OCI-LY1 (cell line): ENCODE data around the gene AKAP11.

ENCODE experiments used
- H2AFZ ChIP-seq: fragments of 200-600 bp; sonication (generic), shearing (Covaris generic); 2 replicates; pipeline ENCODE4 v1.6.0; 2014; ENCODE audit warnings: antibody characterized with exemption, mild to moderate bottlenecking, low read length
- H3F3A ChIP-seq: fragments of 200-600 bp; sonication (generic), shearing (Covaris generic); 2 replicates; pipeline ENCODE4 v1.6.0; 2014; ENCODE audit warnings: mild to moderate bottlenecking, antibody characterized with exemption, low read length, moderate library complexity; ENCODE audit not compliant: insufficient read depth
- H3K27ac ChIP-seq: fragments of 200-600 bp; sonication (generic); 2 replicates; pipeline ENCODE4 v1.5.1; 2014; ENCODE audit warnings: low read length, mixed run types, mild to moderate bottlenecking, low read depth; ENCODE audit not compliant: poor library complexity, severe bottlenecking
- H3K27me3 ChIP-seq: fragments of 200-600 bp; sonication (generic); 2 replicates; pipeline ENCODE4 v1.6.0; 2014; ENCODE audit warnings: antibody characterized with exemption, mild to moderate bottlenecking, low read length, moderate library complexity; ENCODE audit not compliant: insufficient read depth
- H3K36me3 ChIP-seq: fragments of 200-600 bp; sonication (generic); 2 replicates; pipeline ENCODE4 v1.6.1; 2014; ENCODE audit warnings: mild to moderate bottlenecking, antibody characterized with exemption, low read length, moderate library complexity, mixed read lengths; ENCODE audit not compliant: insufficient read depth
- H3K4me1 ChIP-seq: fragments of 200-600 bp; sonication (generic); 2 replicates; pipeline ENCODE4 v1.5.1; 2014; ENCODE audit warnings: mild to moderate bottlenecking, low read length, moderate library complexity; ENCODE audit not compliant: insufficient read depth, severe bottlenecking
- H3K4me2 ChIP-seq: fragments of 200-600 bp; sonication (generic), shearing (Covaris generic); 2 replicates; pipeline ENCODE4 v1.6.1; 2014; ENCODE audit warnings: low read length
- H3K4me3 ChIP-seq: fragments of 200-600 bp; sonication (generic); 2 replicates; pipeline ENCODE4 v1.5.1; 2014; ENCODE audit warnings: low read length, low read depth, mild to moderate bottlenecking, mixed read lengths; ENCODE audit not compliant: poor library complexity, severe bottlenecking
- H3K79me2 ChIP-seq: fragments of 200-600 bp; shearing (Covaris generic); 2 replicates; pipeline ENCODE4 v1.6.1; 2016; ENCODE audit warnings: mixed run types, low read length, mixed read lengths; ENCODE audit not compliant: insufficient read depth
- H3K9ac ChIP-seq: fragments of 200-600 bp; sonication (generic), shearing (Covaris generic); 2 replicates; pipeline ENCODE4 v1.6.1; 2014; ENCODE audit warnings: mild to moderate bottlenecking, low read length, mixed read lengths
- H3K9me2 ChIP-seq: fragments of 200-600 bp; sonication (generic), shearing (Covaris generic); 2 replicates; pipeline ENCODE4 v1.6.1; 2014; ENCODE audit warnings: low read depth, mild to moderate bottlenecking, low read length, mixed read lengths
- H3K9me3 ChIP-seq: fragments of 200-600 bp; shearing (Covaris generic); 2 replicates; pipeline ENCODE4 v1.6.1; 2014; ENCODE audit warnings: low read length, mixed read lengths
- H4K20me1 ChIP-seq: fragments of 200-600 bp; sonication (generic), shearing (Covaris generic); 2 replicates; pipeline ENCODE4 v1.6.0; 2016; ENCODE audit warnings: mild to moderate bottlenecking, low read length; ENCODE audit not compliant: insufficient read depth
- CTCF ChIP-seq: fragments of 200-600 bp; sonication (generic), shearing (Covaris generic); IDR thresholded peaks from 2 replicates; pipeline ENCODE4 v1.5.1; 2017; ENCODE audit warnings: mild to moderate bottlenecking, antibody characterized with exemption, low read length, moderate library complexity, mixed read lengths
- EZH2 ChIP-seq: fragments of 200-600 bp; sonication (generic), shearing (Covaris generic); IDR thresholded peaks from 2 replicates; pipeline ENCODE4 v1.8.0; 2017; ENCODE audit warnings: borderline replicate concordance, mixed run types, mild to moderate bottlenecking, antibody characterized with exemption, low read length, moderate library complexity, mixed read lengths

Gene AKAP11

GRCh38 chr13:42275098-42275471 is 3.1 kb downstream of the AKAP11 start:
- Histone ChIP-seq H3K36me3 (peaks cover 24% of the 10 kb centered on the region), H3K9me3 (peaks cover 4% of the 10 kb centered on the region; the same call in 1 of the 2 replicates), H3K4me1 (peaks cover 72% of the 10 kb centered on the region), H3F3A (no peaks in the 10 kb centered on the region), H3K9me2 (no peaks in the 10 kb centered on the region), H2AFZ (no peak overlapping the region), H3K4me2 (peak overlapping the region; percentile 83), H3K9ac (peak overlapping the region; percentile 96), H3K27ac (peak overlapping the region; percentile 86), H3K27me3 (no peaks in the 10 kb centered on the region), H3K4me3 (peak overlapping the region; percentile 95), H4K20me1 (no peaks in the 10 kb centered on the region), H3K79me2 (peaks cover 76% of the 10 kb centered on the region)
- TF ChIP-seq EZH2 (no peak), CTCF (no peak)

DNA sequence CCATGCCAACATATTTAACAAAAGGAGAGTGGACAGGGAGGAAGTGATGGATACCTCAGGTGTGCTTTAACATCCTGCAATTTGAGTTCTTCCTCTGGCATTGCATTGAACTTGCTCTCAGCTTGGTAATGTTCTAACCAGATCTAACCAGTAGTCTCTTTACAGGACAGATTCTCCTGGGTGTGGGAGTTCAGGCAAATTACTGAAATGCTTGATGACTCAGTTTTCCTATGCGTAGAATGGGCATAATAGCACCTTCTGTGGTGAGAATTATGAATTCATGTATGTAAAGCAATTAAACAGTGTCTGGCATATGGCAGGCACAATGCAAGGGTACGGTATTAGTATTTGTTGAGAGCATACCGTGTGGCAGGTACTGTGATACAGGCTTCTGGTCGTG is 3.6 kb downstream of the AKAP11 start:
- Histone ChIP-seq H3K4me1 (peaks cover 74% of the 10 kb centered on the region), H3K4me2 (peak overlapping the region; percentile 83)

GRCh38 chr13:42276683-42277082 is 4.7 kb downstream of the AKAP11 start:
- Histone ChIP-seq H3K4me2 (no peak overlapping the region), H3K9me3 (peaks cover 5% of the 10 kb centered on the region; the same call in 1 of the 2 replicates), H3K9me2 (no peaks in the 10 kb centered on the region), H2AFZ (no peak overlapping the region), H3K79me2 (peaks cover 92% of the 10 kb centered on the region), H3K27ac (peak overlapping the region; percentile 86), H3F3A (no peaks in the 10 kb centered on the region), H4K20me1 (no peaks in the 10 kb centered on the region), H3K4me3 (no peak overlapping the region), H3K36me3 (peaks cover 31% of the 10 kb centered on the region), H3K4me1 (peaks cover 72% of the 10 kb centered on the region), H3K27me3 (no peaks in the 10 kb centered on the region), H3K9ac (no peak overlapping the region)
- TF ChIP-seq CTCF (no peak), EZH2 (no peak)

More for the DNA sequence above, 3.6 kb downstream of the AKAP11 start:
- peaks cover 80% of the 10 kb centered on the region for H3K79me2 ChIP-seq
- H4K20me1 ChIP-seq = no peaks in the 10 kb centered on the region
- H3K9me3 ChIP-seq = peaks cover 5% of the 10 kb centered on the region; the same call in 1 of the 2 replicates
- H3K27ac ChIP-seq = peak overlapping the region; percentile 86
- no peaks in the 10 kb centered on the region for H3K27me3 ChIP-seq
- H2AFZ ChIP-seq = no peak overlapping the region
- H3K4me3 ChIP-seq = peak overlapping the region; percentile 95
- H3K36me3 ChIP-seq = peaks cover 28% of the 10 kb centered on the region
- no peaks in the 10 kb centered on the region for H3K9me2 ChIP-seq
- H3F3A ChIP-seq = no peaks in the 10 kb centered on the region
- no peak for TF ChIP-seq EZH2
- no peak for TF ChIP-seq CTCF
- H3K9ac ChIP-seq = peak overlapping the region; percentile 16; the same call in 1 of the 2 replicates
